ENCODE data around the gene HECTD1.
"Not testable (repeated sequence)": the region's sequence is repeated elsewhere in the genome, so short reads cannot be mapped to it uniquely, and the experiment has no call there.

The HECTD1 gene

GRCh38 chr14:31252865-31253264 is 45.3 kb upstream of the HECTD1 start:
- no peak for TF ChIP-seq CTCF (IDR thresholded peaks at IDR 0.05; ENCODE audit: control extremely low read depth, extremely low read depth, low read depth, missing control alignments)
- ChIA-PET POLR2A (no interaction called here), CTCF (no interaction called here)
- no peak for DNase-seq (ENCODE audit: extremely low spot score)

- POLR2A ChIA-PET: no interaction called here
- CTCF ChIA-PET: no interaction called here
Observed at GRCh38 chr14:31251028-31251958, 43.7 kb upstream of the HECTD1 start.

GRCh38 chr14:31244626-31245025 is 37.0 kb upstream of the HECTD1 start:
- CTCF ChIA-PET: no interaction called here
- DNase-seq (ENCODE audit: extremely low spot score): no peak
- POLR2A ChIA-PET: no interaction called here
- TF ChIP-seq CTCF (IDR thresholded peaks at IDR 0.05; ENCODE audit: control extremely low read depth, extremely low read depth, low read depth, missing control alignments): no peak

More at GRCh38 chr14:31251028-31251958, 43.7 kb upstream of the HECTD1 start:
- no peak for TF ChIP-seq CTCF (IDR thresholded peaks at IDR 0.05; ENCODE audit: control extremely low read depth, extremely low read depth, low read depth, missing control alignments)
- no peak for DNase-seq (ENCODE audit: extremely low spot score)

- ChIA-PET CTCF (interaction anchor here (0.7 to 1.0 kb wide), 2 partner anchors 13 to 36 kb away, joined by 3 read pairs; partner anchors contain the start of gene HECTD1), POLR2A (no interaction called here)
- TF ChIP-seq CTCF (IDR thresholded peaks at IDR 0.05; ENCODE audit: control extremely low read depth, extremely low read depth, low read depth, missing control alignments): no peak
- no peak for DNase-seq (ENCODE audit: extremely low spot score)
Observed at GRCh38 chr14:31243860-31244259, 36.3 kb upstream of the HECTD1 start.

- DNase-seq (ENCODE audit: extremely low spot score); POLR2A ChIA-PET: not testable (repeated sequence)
- CTCF ChIA-PET: interaction anchor here (1.0 kb wide), 1 partner anchor 35 kb away, joined by 3 read pairs; the partner anchor contains the start of gene HECTD1
Observed at GRCh38 chr14:31242161-31242940, 34.8 kb upstream of the HECTD1 start.

GRCh38 chr14:31241450-31242114 is 34.0 kb upstream of the HECTD1 start:
- TF ChIP-seq CTCF (IDR thresholded peaks at IDR 0.05; ENCODE audit: control extremely low read depth, extremely low read depth, low read depth, missing control alignments): no peak
- ChIA-PET CTCF (interaction anchor here (0.9 to 1.6 kb wide), 2 partner anchors 10 to 13 kb away, joined by 3 to 5 read pairs; no protein-coding TSS in a partner anchor), POLR2A (no interaction called here)
- DNase-seq (ENCODE audit: extremely low spot score): no peak
